ENCODE data around the gene ZG16.

The ZG16 gene

DNA sequence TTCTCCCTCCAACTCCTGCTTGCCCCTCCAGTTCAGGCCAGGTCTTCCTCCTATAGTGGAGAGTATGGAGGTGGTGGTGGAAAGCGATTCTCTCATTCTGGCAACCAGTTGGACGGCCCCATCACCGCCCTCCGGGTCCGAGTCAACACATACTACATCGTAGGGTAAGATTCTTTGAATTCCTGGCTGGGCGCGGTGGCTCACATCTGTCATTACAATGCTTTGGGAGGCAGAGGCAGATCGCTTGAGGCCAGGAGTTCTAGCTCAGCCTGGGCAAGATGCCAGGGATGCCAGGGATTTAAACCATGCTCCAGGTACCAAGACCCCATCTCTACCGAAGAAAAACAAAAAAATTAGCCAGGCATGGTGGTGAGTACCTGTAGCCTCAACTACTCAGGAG, 1.4 kb downstream of the ZG16 start:
- TF ChIP-seq NFIC (IDR thresholded peaks at IDR 0.05) (peak; percentile 59), FOXM1 (IDR thresholded peaks at IDR 0.05; ENCODE audit: borderline replicate concordance, low read depth) (no peak), TEAD4 (IDR thresholded peaks at IDR 0.05) (peak; percentile 94), YY1 (IDR thresholded peaks at IDR 0.05; ENCODE audit: low read depth) (no peak), TCF12 (IDR thresholded peaks at IDR 0.05; ENCODE audit: low read depth) (no peak), CEBPB (IDR thresholded peaks at IDR 0.05) (no peak)
- TF ChIP-seq, protein P1, sequence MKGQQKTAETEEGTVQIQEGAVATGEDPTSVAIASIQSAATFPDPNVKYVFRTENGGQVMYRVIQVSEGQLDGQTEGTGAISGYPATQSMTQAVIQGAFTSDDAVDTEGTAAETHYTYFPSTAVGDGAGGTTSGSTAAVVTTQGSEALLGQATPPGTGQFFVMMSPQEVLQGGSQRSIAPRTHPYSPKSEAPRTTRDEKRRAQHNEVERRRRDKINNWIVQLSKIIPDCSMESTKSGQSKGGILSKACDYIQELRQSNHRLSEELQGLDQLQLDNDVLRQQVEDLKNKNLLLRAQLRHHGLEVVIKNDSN (IDR thresholded peaks at IDR 0.05) = no peak
- TF ChIP-seq, protein P2, sequence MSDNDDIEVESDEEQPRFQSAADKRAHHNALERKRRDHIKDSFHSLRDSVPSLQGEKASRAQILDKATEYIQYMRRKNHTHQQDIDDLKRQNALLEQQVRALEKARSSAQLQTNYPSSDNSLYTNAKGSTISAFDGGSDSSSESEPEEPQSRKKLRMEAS (IDR thresholded peaks at IDR 0.05) = peak; percentile 34; the same call in 1 of the 2 replicates

DNA sequence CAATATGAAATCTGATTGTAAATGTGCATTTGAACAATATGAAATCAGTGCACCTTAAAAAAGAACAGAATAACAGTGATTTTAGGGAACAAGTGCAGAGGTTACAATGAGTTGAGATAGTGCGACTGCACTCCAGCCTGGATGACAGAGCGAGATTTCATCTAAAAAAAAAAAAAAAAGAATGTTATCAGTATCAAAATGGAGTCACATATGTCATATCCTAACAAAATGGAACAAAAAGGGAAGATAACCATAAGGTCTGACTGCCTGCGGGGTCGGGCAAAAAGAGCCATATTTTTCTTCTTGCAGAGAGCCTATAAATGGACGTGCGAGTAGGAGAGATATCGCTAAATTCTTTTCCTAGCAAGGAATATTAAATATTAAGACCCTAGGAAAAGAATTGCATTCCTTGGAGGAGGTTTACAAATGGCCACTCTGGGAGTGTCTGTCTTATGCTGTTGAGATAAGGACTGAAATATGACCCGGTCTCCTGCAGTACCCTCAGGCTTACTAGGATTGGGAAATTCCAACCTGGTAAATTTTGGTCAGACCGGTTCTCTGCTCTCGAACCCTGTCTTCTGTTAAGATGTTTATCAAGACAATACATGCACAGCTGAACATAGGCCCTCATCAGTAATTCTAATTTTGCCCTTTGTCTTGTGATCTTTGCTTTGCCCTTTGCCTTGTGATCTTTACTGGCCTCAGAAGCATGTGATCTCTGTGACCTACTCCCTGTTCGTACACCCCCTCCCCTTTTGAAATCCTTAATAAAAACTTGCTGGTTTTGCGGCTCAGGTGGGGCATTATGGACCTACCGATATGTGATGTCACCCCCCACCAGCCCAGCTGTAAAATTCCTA, 5.3 kb downstream of the ZG16 start:
- peak; percentile 73 for TF ChIP-seq CEBPB (IDR thresholded peaks at IDR 0.05)

DNA sequence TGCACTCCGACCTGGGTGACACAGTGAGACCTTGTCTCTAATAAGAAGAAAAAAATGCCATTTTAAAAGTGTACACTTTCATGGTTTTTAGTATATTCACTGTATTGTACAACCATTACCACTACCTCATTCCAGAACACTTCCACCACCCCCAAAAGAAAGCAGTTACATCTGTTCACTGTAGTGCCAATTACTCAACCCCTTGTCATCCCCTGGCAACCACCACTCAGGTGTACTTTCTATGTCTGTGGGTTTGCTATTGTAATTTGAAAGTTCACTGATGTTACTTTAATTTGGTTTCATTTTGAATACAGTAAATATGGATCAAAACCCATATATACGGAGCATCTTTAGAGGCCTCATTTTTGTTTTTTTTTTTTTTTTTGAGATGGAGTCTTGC, 6.1 kb downstream of the ZG16 start:
- TF ChIP-seq CREB1 (IDR thresholded peaks at IDR 0.05; ENCODE audit: low read depth) (no peak), CEBPB (IDR thresholded peaks at IDR 0.05) (no peak), EGR1 (IDR thresholded peaks at IDR 0.05) (no peak), NFIC (IDR thresholded peaks at IDR 0.05) (no peak), TCF12 (IDR thresholded peaks at IDR 0.05; ENCODE audit: low read depth) (no peak), ZBTB7A (IDR thresholded peaks at IDR 0.05; ENCODE audit: low read depth) (no peak), EP300 (IDR thresholded peaks at IDR 0.05; ENCODE audit: borderline replicate concordance) (no peak), TAF1 (IDR thresholded peaks at IDR 0.05; ENCODE audit: low read depth) (no peak)
- TF ChIP-seq, protein P3, sequence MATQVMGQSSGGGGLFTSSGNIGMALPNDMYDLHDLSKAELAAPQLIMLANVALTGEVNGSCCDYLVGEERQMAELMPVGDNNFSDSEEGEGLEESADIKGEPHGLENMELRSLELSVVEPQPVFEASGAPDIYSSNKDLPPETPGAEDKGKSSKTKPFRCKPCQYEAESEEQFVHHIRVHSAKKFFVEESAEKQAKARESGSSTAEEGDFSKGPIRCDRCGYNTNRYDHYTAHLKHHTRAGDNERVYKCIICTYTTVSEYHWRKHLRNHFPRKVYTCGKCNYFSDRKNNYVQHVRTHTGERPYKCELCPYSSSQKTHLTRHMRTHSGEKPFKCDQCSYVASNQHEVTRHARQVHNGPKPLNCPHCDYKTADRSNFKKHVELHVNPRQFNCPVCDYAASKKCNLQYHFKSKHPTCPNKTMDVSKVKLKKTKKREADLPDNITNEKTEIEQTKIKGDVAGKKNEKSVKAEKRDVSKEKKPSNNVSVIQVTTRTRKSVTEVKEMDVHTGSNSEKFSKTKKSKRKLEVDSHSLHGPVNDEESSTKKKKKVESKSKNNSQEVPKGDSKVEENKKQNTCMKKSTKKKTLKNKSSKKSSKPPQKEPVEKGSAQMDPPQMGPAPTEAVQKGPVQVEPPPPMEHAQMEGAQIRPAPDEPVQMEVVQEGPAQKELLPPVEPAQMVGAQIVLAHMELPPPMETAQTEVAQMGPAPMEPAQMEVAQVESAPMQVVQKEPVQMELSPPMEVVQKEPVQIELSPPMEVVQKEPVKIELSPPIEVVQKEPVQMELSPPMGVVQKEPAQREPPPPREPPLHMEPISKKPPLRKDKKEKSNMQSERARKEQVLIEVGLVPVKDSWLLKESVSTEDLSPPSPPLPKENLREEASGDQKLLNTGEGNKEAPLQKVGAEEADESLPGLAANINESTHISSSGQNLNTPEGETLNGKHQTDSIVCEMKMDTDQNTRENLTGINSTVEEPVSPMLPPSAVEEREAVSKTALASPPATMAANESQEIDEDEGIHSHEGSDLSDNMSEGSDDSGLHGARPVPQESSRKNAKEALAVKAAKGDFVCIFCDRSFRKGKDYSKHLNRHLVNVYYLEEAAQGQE (IDR thresholded peaks at IDR 0.05; ENCODE audit: low read depth) = no peak
- TF ChIP-seq, protein P1 (IDR thresholded peaks at IDR 0.05) = no peak

GRCh38 chr16:29784901-29785500, 6.9 kb downstream of the ZG16 start:
- TF ChIP-seq RAD21 (IDR thresholded peaks at IDR 0.05; ENCODE audit: low read depth) (no peak), TEAD4 (IDR thresholded peaks at IDR 0.05) (no peak), CREB1 (IDR thresholded peaks at IDR 0.05; ENCODE audit: low read depth) (no peak), TCF12 (IDR thresholded peaks at IDR 0.05; ENCODE audit: low read depth) (no peak), YY1 (IDR thresholded peaks at IDR 0.05; ENCODE audit: low read depth) (no peak), EP300 (IDR thresholded peaks at IDR 0.05; ENCODE audit: borderline replicate concordance) (no peak), FOXM1 (IDR thresholded peaks at IDR 0.05; ENCODE audit: borderline replicate concordance, low read depth) (no peak), NFIC (IDR thresholded peaks at IDR 0.05) (no peak), TAF1 (IDR thresholded peaks at IDR 0.05; ENCODE audit: low read depth) (no peak), ZBTB7A (IDR thresholded peaks at IDR 0.05; ENCODE audit: low read depth) (no peak), EGR1 (IDR thresholded peaks at IDR 0.05) (no peak), CEBPB (IDR thresholded peaks at IDR 0.05) (no peak)
- TF ChIP-seq, protein P3 (IDR thresholded peaks at IDR 0.05; ENCODE audit: low read depth) = no peak
- TF ChIP-seq, protein P1 (IDR thresholded peaks at IDR 0.05) = no peak
- TF ChIP-seq, protein P2 (IDR thresholded peaks at IDR 0.05) = no peak

DNA sequence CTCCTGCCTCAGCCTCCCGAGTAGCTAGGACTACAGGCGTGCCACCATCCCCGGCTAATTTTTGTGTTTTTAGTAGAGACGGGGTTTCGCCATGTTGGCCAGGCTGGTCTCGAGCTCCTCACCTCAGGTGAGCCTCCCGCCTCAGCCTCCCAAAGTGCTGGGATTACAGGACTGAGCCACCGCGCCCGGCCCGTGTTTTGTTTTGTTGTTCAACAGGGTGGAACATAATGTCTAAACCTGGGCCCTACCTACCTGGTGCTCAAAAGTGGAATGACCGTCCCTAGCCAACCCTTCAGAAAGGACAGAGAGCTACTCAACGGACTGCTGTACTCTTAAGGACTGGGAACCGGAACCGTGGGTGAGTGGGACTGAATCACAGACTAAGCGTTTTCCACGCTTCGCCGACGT, 11.7 kb downstream of the ZG16 start:
- TF ChIP-seq, protein P1 (IDR thresholded peaks at IDR 0.05) = no peak
- no peak for TF ChIP-seq TAF1 (IDR thresholded peaks at IDR 0.05; ENCODE audit: low read depth)
- no peak for TF ChIP-seq CREB1 (IDR thresholded peaks at IDR 0.05; ENCODE audit: low read depth)
- no peak for TF ChIP-seq EGR1 (IDR thresholded peaks at IDR 0.05)
- TF ChIP-seq, protein P3 (IDR thresholded peaks at IDR 0.05; ENCODE audit: low read depth) = no peak
- TF ChIP-seq TCF12 (IDR thresholded peaks at IDR 0.05; ENCODE audit: low read depth) = no peak
- no peak for TF ChIP-seq EP300 (IDR thresholded peaks at IDR 0.05; ENCODE audit: borderline replicate concordance)
- TF ChIP-seq FOXM1 (IDR thresholded peaks at IDR 0.05; ENCODE audit: borderline replicate concordance, low read depth) = no peak
- TF ChIP-seq, protein P2 (IDR thresholded peaks at IDR 0.05) = no peak
- no peak for TF ChIP-seq NFIC (IDR thresholded peaks at IDR 0.05)
- TF ChIP-seq ZBTB7A (IDR thresholded peaks at IDR 0.05; ENCODE audit: low read depth) = no peak
- TF ChIP-seq RAD21 (IDR thresholded peaks at IDR 0.05; ENCODE audit: low read depth) = no peak
